ENCODE results near the gene GRK4. TPM values are rescaled to one million over a fixed set of nuclear protein-coding genes. Genes with fewer than 3 reads are reported as not detected.

GRK4 gene
- total and polyA plus RNA-seq, 10 of the 15 experiments (the other 5 are each of a cell fraction or from before 2014, with no cell fraction given) = 1.1 to 4.0 (median 2.5) TPM

GRCh38 chr4:2934813-2935761 lies 28.3 kb upstream of the GRK4 start:
- intact Hi-C loops (cut with micrococcal nuclease; ENCODE audit: unreplicated experiment) (loop anchor here (5.0 kb wide), 2 partner anchors 83 to 173 kb away; no protein-coding TSS in a partner anchor), in situ Hi-C loops (cut with MboI) (loop anchor here (25.0 kb wide), 1 partner anchor 173 kb away; the partner anchor contains the start of gene TNIP2)
- SMC1A ChIA-PET (ENCODE audit: uncharacterized antibody, unreplicated experiment) = interaction anchor here (0.7 to 5.4 kb wide), 17 partner anchors 10 to 450 kb away, joined by 3 to 65 read pairs (median 4); partner anchors contain the start of genes GRK4 and NOP14
- peaks cover 14 to 21% of the 10 kb centered on the region in 2 experiments for H3K36me3 ChIP-seq (ENCODE audit: control insufficient read depth in 2 of 2, insufficient read depth in 2 of 2, low read length in 1 of 2)
- peak; percentile 18 for FAIRE-seq
- peak; percentile 48 for ATAC-seq
- no peaks in the 10 kb centered on the region; the same call in 2 of the 3 replicates for H3K9me3 ChIP-seq (replicated peaks; ENCODE audit: control insufficient read depth, insufficient read depth, low read length)
- POLR2A ChIA-PET = interaction anchor here (0.6 to 3.3 kb wide), 19 partner anchors 12 to 189 kb away, joined by 3 to 22 read pairs (median 4); partner anchors contain the start of genes GRK4, HTT and NOP14
- H3K27ac ChIP-seq (ENCODE audit: control insufficient read depth, insufficient read depth) = peak overlapping the region; percentile 74
- RAD21 ChIA-PET (ENCODE audit: unreplicated experiment) = interaction anchor here (0.6 to 3.7 kb wide), 15 partner anchors 14 to 466 kb away, joined by 3 to 52 read pairs (median 4); partner anchors contain the start of genes GRK4, NOP14 and RNF4
- under 1% methylated on average over 70 of the region's 70 CpGs for WGBS (ENCODE audit: insufficient coverage, insufficient replicate concordance, low lambda C conversion rate, missing lambda C conversion rate)
- H3K9ac ChIP-seq (ENCODE audit: control insufficient read depth, insufficient read depth, low read length) = peak overlapping the region; percentile 89
- H3K4me3 ChIP-seq = peak overlapping the region; percentile 97
- peak; percentile 80 for DNase-seq (ENCODE audit: low read depth, low spot score)
- H3K27me3 ChIP-seq (replicated peaks in 1 of 2; ENCODE audit: control insufficient read depth in 2 of 2, insufficient read depth in 2 of 2, low read length in 1 of 2) = no peaks in the 10 kb centered on the region
- peaks cover 47% of the 10 kb centered on the region for H3K79me2 ChIP-seq (ENCODE audit: control insufficient read depth, insufficient read depth, low read length)
- peak overlapping the region; percentile 39 for H2AFZ ChIP-seq (ENCODE audit: control insufficient read depth, low read depth, low read length)
- CTCF ChIA-PET = interaction anchor here (0.6 to 5.2 kb wide), 13 partner anchors 17 to 262 kb away, joined by 3 to 62 read pairs (median 5); partner anchors contain the start of genes GRK4 and NOP14
- H4K20me1 ChIP-seq (ENCODE audit: control insufficient read depth, insufficient read depth) = no peaks in the 10 kb centered on the region
- H3K4me1 ChIP-seq (ENCODE audit: control insufficient read depth, insufficient read depth, low read length) = peaks cover 42% of the 10 kb centered on the region
- TSS peak; percentile 75 for BruUV-seq (replicated peaks)
- H3K4me2 ChIP-seq (ENCODE audit: control insufficient read depth, insufficient read depth) = peak overlapping the region; percentile 63
- TF ChIP-seq ZNF622 (IDR thresholded peaks at IDR 0.05) (no peak), ATF7 (IDR thresholded peaks at IDR 0.05; ENCODE audit: low read depth) (no peak), NR2C2 (IDR thresholded peaks at IDR 0.05; ENCODE audit: borderline replicate concordance, control insufficient read depth, insufficient read length, low read depth) (no peak), TCF7 (IDR thresholded peaks at IDR 0.05; ENCODE audit: borderline replicate concordance) (no peak), SUZ12 (IDR thresholded peaks at IDR 0.05; ENCODE audit: unreplicated experiment) (no peak), RAD21 (IDR thresholded peaks at IDR 0.05; ENCODE audit: insufficient read depth, low read depth, low read length) (no peak), TCF12 (IDR thresholded peaks at IDR 0.05; ENCODE audit: low read depth, low read length) (peak; percentile 53; the same call in 1 of the 2 replicates), POLR2AphosphoS2 (IDR thresholded peaks at IDR 0.05; ENCODE audit: low read depth, low read length) (peak; percentile 71; the same call in 1 of the 2 replicates), TAF1 (IDR thresholded peaks at IDR 0.05; ENCODE audit: borderline replicate concordance, low read depth, low read length) (peak; percentile 94)
- TF ChIP-seq, protein P1, sequence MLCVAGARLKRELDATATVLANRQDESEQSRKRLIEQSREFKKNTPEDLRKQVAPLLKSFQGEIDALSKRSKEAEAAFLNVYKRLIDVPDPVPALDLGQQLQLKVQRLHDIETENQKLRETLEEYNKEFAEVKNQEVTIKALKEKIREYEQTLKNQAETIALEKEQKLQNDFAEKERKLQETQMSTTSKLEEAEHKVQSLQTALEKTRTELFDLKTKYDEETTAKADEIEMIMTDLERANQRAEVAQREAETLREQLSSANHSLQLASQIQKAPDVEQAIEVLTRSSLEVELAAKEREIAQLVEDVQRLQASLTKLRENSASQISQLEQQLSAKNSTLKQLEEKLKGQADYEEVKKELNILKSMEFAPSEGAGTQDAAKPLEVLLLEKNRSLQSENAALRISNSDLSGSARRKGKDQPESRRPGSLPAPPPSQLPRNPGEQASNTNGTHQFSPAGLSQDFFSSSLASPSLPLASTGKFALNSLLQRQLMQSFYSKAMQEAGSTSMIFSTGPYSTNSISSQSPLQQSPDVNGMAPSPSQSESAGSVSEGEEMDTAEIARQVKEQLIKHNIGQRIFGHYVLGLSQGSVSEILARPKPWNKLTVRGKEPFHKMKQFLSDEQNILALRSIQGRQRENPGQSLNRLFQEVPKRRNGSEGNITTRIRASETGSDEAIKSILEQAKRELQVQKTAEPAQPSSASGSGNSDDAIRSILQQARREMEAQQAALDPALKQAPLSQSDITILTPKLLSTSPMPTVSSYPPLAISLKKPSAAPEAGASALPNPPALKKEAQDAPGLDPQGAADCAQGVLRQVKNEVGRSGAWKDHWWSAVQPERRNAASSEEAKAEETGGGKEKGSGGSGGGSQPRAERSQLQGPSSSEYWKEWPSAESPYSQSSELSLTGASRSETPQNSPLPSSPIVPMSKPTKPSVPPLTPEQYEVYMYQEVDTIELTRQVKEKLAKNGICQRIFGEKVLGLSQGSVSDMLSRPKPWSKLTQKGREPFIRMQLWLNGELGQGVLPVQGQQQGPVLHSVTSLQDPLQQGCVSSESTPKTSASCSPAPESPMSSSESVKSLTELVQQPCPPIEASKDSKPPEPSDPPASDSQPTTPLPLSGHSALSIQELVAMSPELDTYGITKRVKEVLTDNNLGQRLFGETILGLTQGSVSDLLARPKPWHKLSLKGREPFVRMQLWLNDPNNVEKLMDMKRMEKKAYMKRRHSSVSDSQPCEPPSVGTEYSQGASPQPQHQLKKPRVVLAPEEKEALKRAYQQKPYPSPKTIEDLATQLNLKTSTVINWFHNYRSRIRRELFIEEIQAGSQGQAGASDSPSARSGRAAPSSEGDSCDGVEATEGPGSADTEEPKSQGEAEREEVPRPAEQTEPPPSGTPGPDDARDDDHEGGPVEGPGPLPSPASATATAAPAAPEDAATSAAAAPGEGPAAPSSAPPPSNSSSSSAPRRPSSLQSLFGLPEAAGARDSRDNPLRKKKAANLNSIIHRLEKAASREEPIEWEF (IDR thresholded peaks at IDR 0.05; ENCODE audit: insufficient replicate concordance, low read depth, low read length) = no peak
- TF ChIP-seq, protein P2, sequence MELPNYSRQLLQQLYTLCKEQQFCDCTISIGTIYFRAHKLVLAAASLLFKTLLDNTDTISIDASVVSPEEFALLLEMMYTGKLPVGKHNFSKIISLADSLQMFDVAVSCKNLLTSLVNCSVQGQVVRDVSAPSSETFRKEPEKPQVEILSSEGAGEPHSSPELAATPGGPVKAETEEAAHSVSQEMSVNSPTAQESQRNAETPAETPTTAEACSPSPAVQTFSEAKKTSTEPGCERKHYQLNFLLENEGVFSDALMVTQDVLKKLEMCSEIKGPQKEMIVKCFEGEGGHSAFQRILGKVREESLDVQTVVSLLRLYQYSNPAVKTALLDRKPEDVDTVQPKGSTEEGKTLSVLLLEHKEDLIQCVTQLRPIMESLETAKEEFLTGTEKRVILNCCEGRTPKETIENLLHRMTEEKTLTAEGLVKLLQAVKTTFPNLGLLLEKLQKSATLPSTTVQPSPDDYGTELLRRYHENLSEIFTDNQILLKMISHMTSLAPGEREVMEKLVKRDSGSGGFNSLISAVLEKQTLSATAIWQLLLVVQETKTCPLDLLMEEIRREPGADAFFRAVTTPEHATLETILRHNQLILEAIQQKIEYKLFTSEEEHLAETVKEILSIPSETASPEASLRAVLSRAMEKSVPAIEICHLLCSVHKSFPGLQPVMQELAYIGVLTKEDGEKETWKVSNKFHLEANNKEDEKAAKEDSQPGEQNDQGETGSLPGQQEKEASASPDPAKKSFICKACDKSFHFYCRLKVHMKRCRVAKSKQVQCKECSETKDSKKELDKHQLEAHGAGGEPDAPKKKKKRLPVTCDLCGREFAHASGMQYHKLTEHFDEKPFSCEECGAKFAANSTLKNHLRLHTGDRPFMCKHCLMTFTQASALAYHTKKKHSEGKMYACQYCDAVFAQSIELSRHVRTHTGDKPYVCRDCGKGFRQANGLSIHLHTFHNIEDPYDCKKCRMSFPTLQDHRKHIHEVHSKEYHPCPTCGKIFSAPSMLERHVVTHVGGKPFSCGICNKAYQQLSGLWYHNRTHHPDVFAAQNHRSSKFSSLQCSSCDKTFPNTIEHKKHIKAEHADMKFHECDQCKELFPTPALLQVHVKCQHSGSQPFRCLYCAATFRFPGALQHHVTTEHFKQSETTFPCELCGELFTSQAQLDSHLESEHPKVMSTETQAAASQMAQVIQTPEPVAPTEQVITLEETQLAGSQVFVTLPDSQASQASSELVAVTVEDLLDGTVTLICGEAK (IDR thresholded peaks at IDR 0.05; ENCODE audit: borderline replicate concordance) = peak; percentile 78
